HG03442 (cell line): Measurements from ENCODE around the gene ALDH4A1.

Experiments used
- ATAC-seq: cut with Tn5 transposase; IDR thresholded peaks from one replicate; pipeline ENCODE4 v1.9.1; 2021; ENCODE audit warnings: mild to moderate bottlenecking, moderate library complexity; ENCODE audit not compliant: unreplicated experiment

The ALDH4A1 gene

GRCh38 chr1:18939398-18940302 is 37.3 kb upstream of the ALDH4A1 start:
- ATAC-seq, result no peak

DNA sequence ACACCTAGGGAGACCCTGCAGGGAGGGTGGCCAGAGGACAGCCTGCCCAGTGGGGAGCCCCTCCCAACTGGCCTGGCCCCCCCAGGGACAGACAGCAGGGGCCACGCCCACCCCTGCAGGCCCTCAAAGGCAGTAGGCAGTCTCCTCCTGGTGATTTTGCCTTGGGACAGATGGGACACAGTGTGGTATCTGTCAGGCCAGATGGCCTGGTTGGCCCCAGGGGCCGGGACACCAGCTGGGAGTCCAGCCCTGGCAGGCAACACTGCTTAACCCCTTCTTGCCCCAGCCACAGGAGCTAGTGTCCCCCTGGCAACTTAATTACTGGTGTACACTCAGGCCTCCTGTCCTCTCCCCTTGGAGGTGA is 36.3 kb upstream of the ALDH4A1 start:
- ATAC-seq, result no peak

- ATAC-seq, result no peak
These were observed 35.8 kb upstream of the ALDH4A1 start for GRCh38 chr1:18938008-18938706.

DNA sequence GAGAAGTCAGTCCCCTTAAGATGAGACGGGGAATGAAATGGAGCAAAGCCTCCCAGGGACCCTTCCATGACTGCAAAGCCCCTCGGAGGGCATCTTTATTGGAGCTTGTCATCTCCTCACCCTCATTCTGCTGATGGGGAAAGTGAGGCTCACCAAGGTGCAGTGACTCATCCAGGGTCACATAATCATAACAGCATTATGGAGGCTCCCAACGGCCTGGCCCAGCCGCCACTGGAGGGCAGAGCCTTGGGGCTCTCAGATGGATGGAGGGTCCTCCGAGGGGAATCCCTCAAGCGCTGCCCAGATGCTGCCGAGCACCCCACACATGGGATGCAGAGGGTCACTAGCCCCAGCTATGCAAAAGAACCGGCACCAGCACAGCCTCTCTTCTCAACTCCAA is 35.2 kb upstream of the ALDH4A1 start:
- ATAC-seq, result no peak

- no peak for ATAC-seq
These were observed 34.6 kb upstream of the ALDH4A1 start for GRCh38 chr1:18936814-18937481.

DNA sequence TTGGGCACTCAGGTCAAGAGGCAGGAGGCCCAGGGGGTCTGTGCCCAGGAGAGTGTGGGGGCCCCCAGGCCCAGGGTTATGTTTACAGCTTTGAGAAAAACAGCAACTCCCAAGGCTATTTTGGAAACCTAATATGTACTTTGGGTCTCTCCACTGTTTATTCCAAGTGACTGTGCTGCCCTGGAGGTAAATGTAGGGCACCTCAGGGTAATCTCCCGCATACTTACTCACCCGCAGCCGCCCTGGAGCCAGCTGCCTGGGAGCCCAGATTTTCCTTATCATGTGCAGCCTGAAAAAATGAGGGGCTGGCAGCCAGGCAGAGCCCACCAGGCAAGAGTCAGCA is 34.1 kb upstream of the ALDH4A1 start:
- ATAC-seq, result no peak

DNA sequence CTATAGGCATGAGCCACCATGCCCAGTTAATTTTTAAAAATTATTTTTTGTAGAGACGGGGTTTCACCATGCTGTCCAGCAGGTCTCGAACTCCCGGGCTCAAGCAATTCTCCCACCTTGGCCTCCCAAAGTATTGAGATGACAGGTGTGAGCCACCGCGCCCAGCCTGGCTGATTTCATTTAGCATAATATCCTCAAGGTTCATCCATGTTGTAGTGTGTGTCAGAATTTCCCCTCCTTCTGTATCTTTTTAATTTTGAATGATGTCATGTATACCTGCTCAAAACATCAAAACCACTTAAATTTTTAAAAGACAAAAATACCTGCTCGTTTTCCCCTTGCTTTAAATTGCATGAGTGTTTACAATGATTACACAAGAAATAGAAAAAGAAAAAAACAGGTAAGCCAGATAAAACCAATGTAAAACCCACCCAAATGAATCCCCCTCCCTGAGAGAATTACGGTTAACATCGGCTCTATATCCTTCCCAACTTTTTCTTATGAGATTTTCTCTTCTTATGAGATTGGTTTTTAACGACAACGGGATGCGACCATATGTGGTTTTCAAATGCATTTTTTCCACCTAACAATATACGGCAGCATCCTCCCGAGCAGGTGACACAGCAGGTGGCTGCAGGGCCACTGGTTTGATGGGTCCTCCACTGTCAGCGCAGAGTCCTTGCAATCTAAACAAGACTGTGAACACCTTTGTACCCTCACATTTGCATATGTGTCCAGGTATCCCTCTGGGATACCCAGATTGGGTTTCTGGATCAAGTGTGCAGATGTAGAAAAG is 32.0 kb upstream of the ALDH4A1 start:
- ATAC-seq, result no peak

GRCh38 chr1:18932879-18933278 is 30.5 kb upstream of the ALDH4A1 start:
- ATAC-seq, result no peak

DNA sequence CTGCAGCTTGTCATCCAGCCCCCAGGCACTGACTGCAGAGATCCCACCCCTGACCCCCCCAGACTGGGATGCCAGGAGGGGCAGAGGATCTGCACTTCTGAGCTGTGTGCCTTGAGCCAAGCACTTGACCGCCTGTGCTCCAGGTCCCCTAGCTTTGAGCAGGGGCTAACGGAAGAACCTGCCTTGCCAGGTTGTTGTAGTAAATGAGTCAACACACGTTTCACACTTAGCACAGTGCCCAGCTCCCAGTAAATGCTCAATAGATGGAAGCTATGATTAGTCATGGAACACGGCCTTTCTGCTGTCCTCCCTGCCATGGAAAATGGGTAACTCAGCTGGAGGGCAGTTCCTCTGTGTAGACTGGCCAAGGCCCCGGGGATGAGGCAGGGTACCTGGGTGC is 30.0 kb upstream of the ALDH4A1 start:
- ATAC-seq, result no peak

GRCh38 chr1:18931730-18932129 is 29.4 kb upstream of the ALDH4A1 start:
- ATAC-seq, result no peak

- ATAC-seq, result no peak
These were observed 27.3 kb upstream of the ALDH4A1 start for GRCh38 chr1:18929686-18930085.

DNA sequence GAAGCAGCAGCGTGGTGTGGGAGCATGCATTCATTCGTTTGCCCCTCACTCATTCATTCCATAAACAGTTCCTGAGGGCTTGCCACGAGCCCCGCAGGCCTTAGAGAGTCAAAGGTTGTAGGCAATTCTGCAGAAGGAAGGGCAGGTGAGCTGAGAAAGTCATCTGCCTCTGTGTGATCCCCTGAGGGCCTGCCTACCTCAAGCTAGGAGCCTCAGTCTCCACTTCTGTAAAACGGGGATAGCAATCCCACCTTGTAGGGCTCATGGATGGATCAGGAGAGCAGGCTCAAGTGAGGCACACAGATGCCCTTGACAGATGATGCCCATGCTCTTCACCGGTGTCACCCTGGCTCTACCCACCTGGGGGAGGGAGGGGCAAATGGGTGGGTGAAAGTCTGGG is 26.6 kb upstream of the ALDH4A1 start:
- ATAC-seq, result no peak

DNA sequence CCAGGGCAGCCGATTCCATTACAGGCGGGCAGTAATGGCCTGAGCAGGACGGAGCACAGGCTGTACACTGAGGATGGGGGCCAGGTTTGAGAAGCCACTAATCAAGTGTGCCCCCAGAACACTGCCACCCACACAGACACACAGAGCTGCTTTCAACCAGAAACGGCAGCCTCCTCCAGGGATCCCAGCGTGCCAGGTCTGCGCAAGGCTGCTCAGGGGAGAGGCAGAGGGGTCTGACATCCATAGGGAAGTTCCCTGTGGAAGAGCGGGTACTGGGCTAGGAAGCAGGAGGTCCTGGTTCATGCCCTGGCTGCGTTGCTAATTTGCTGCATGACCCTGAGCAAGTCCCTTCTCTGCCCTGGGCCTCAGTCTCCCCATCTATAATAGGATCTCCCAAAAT is 26.1 kb upstream of the ALDH4A1 start:
- no peak for ATAC-seq

GRCh38 chr1:18927654-18928272 is 25.4 kb upstream of the ALDH4A1 start:
- ATAC-seq, result no peak

GRCh38 chr1:18927082-18927653 is 24.8 kb upstream of the ALDH4A1 start:
- ATAC-seq, result peak; percentile 4

GRCh38 chr1:18926315-18927081 is 24.1 kb upstream of the ALDH4A1 start:
- peak; percentile 56 for ATAC-seq

GRCh38 chr1:18925279-18925678 is 22.9 kb upstream of the ALDH4A1 start:
- ATAC-seq, result no peak

DNA sequence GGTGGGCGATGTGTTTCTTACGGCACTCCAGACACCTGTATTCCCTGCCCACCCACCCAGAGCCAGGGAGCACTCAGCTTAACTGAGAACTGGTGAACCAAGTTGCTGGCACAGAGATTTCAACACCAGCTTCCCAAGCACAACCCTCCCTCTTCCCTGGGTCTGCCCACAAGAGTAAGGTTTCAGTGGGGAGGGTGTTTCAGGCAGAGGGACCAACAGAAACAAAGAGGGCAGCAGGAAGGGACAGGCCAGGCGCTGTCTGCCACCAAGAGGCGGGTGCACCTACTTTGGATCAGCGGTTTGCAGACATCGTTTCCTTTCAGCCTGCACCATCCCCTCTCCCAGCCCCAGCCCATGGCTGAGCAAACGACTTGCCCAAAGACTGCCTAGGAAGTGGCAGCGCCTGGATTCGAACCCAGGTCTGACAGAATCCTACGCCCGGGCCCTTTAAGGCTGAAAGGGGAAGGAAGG is 21.9 kb upstream of the ALDH4A1 start:
- no peak for ATAC-seq

DNA sequence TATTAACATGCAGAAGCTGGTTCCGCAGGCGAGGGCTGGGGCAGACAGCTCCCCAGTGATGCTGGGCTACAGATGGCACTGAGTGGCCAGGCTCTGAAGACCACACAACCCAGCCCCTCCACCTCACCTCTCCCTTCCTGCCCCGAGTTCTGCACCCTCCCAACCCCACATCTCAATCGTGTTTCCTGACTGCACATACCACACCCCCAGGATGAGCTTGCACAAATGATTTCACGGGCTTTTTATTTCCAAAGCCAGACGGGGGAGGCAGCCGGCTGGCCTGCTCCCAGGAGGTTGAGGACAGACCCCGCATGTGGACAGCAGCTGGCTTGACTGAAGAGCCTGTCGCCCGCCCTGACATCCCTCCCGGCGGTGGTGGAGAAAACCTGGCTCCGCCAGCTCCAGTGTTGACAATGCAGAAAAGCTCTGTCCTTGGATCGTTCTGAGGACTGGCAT is 21.4 kb upstream of the ALDH4A1 start:
- no peak for ATAC-seq
